ENCODE measurements around the gene PAM16.

GRCh38 chr16:4327386-4328045, 23.6 kb downstream of the PAM16 start:
- TF ChIP-seq CTCF (IDR thresholded peaks at IDR 0.05 in 8 of 11, conservative IDR thresholded peaks at IDR 0.05 in 3 of 11) (no peak), POLR2A (IDR thresholded peaks at IDR 0.05) (no peak)
